Measurements from ENCODE around the gene USP8.

The USP8 gene

GRCh38 chr15:50531766-50532165 is 107.6 kb downstream of the USP8 start:
- DNase-seq (ENCODE audit: low read depth in 4 of 4, low spot score in 1 of 4): no peak

GRCh38 chr15:50542887-50543210 is 118.6 kb downstream of the USP8 start:
- no peak for DNase-seq (ENCODE audit: low read depth in 4 of 4, low spot score in 1 of 4)

- DNase-seq (ENCODE audit: low read depth in 4 of 4, low spot score in 1 of 4): no peak
Measured at GRCh38 chr15:50543556-50543955, 119.4 kb downstream of the USP8 start.

DNA sequence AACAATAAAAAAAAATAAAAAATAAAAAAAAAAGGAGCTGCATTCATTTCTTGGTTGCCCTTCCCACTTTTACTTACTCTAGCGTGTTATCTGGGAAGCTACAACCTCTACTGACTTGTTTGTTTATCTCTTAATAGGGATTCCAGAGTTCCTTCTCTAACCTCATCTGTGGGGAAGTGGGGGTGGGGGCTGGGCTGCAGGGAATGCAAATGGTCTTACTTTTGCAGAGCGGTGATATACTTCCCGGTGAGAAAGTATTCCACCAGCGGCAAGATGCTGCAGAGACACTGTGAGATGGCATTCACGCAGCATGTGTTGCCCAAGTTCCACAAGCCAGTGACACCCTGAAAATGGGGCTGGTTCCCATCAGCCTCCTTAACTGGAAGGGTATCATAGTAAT is 120.2 kb downstream of the USP8 start:
- no peak for DNase-seq (ENCODE audit: low read depth in 4 of 4, low spot score in 1 of 4)

DNA sequence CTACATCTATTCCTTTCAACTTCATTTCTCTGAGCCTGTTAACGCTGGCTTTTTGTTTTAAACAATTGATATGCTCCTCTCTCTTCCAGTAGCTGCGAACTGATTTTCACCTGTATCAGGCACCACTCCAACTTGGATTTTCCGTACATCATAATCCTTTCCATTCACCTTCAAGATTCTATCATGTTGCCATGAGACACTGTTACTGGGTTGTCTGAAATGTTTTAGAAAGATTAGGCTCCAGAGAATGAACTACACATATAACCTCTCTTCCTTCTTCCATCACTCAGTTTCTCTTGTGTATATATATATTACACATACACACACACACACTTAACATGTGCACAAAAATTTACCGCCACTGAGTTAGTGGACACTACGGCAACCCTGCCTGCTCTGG is 122.4 kb downstream of the USP8 start, which contains the start of gene USP50:
Gene USP50 (minus strand): TSS at position 101 of the 400 bp plus-strand sequence. CDS start 141 bp downstream, outside the sequence.
- DNase-seq (ENCODE audit: low read depth in 4 of 4, low spot score in 1 of 4): no peak

GRCh38 chr15:50549326-50549725 is 125.1 kb downstream of the USP8 start:
- DNase-seq (ENCODE audit: low read depth in 4 of 4, low spot score in 1 of 4): no peak

DNA sequence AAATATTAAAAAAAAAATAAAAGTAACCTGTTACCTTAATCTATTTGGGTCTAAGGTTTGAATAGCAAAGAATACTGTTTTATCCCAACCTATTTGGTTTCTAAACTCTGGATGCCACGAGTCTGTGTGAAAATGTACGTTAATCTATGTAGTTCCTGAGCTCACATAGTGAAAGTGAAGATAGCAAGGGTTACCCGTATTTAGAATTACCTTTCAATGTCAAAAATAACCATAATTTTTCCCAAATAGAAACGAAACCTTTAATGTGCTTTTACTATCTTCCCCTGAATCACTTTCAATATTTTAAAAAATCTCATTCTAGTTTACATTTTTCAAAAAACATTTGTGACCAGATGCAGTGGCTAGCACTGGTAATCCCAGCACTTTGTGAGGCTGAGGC is 128.0 kb downstream of the USP8 start:
- DNase-seq (ENCODE audit: low read depth in 4 of 4, low spot score in 1 of 4): no peak

- DNase-seq (ENCODE audit: low read depth in 4 of 4, low spot score in 1 of 4): no peak
Measured at GRCh38 chr15:50556642-50557371, 132.6 kb downstream of the USP8 start.

GRCh38 chr15:50558012-50558411 is 133.8 kb downstream of the USP8 start:
- DNase-seq (ENCODE audit: low read depth in 4 of 4, low spot score in 1 of 4): no peak

DNA sequence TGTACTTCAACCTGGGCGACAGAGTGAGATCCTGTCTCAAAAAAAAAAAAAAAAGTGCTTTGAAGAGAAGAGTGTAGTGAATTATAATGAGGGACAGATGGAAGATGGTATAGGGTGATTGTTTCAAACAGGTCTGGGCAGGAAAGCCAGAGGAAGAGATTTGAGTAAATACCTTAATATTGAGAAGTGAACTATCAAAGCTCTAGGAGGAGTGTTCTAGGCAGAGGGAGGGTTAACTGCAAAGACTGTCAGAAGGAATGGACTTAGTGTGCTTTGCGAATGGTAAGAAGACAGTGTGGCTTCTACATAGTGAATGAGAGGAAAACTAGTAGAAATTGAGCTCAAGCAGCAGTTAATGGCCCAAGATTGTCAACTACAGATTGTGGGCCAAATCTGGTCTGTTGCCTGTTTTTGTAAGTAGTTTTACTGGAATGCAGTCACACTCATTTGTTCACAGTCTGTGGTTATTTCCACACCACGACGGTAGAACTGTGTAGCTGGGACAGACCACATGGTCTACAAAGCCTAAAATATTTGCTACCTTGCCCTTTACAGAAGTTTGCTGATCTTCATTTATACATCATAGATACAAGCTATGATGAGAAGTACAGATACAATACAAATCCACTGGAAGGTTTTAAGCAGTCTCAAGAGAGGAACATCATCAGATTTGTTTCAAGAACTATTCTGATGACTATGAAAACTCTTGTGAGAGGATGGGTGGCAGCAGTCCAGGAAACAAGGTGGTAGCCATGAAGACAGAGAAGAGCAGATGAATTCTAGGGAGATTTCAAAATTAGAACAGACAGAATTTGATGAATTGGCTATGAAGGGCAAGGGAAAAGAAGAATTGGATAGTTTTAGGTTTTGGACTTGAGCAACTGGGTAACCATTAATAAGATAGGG is 138.8 kb downstream of the USP8 start:
- DNase-seq (ENCODE audit: low read depth in 4 of 4, low spot score in 1 of 4): no peak

- DNase-seq (ENCODE audit: low read depth in 4 of 4, low spot score in 1 of 4): no peak
Measured at GRCh38 chr15:50563756-50564155, 139.6 kb downstream of the USP8 start.
